Measurements from ENCODE around the gene SMYD3. TPM values are rescaled to one million over a fixed set of nuclear protein-coding genes. Genes with fewer than 3 reads are reported as not detected.

Gene SMYD3
- total RNA-seq, 1 experiment from 2014 or later: 25.5 TPM

GRCh38 chr1:246297279-246298265, 209.5 kb downstream of the SMYD3 start:
- Histone ChIP-seq H3K14ac (ENCODE audit: insufficient read depth, low read length) (no peak overlapping the region), H2BK5ac (ENCODE audit: insufficient read length, low read length) (no peak overlapping the region), H3K18ac (ENCODE audit: insufficient read length, low read depth, low read length) (no peak overlapping the region), H4K5ac (ENCODE audit: insufficient read length, low read depth, low read length) (no peak overlapping the region), H3K56ac (ENCODE audit: insufficient read length, low read depth, low read length) (no peak overlapping the region), H3K4me2 (ENCODE audit: insufficient read depth, insufficient read length, low read length) (no peak overlapping the region), H3K79me2 (ENCODE audit: insufficient read depth, low read length) (no peaks in the 10 kb centered on the region), H3K27ac (ENCODE audit: insufficient read length, low read depth, low read length) (no peak overlapping the region), H3K23ac (ENCODE audit: insufficient read length, low read depth, low read length) (no peak overlapping the region), H3K4ac (ENCODE audit: low read depth, low read length) (no peak overlapping the region), H3K27me3 (ENCODE audit: insufficient read depth, low read length) (no peaks in the 10 kb centered on the region), H3T11ph (ENCODE audit: low read length) (no peak overlapping the region), H3K23me2 (ENCODE audit: insufficient read length, low read depth, low read length, poor library complexity, severe bottlenecking) (no peaks in the 10 kb centered on the region), H4K20me1 (ENCODE audit: control insufficient read depth, insufficient read depth, insufficient read length) (no peaks in the 10 kb centered on the region), H3K4me1 (ENCODE audit: insufficient read depth, low read length) (peaks cover 2% of the 10 kb centered on the region), H3K79me1 (ENCODE audit: insufficient read depth, low read depth, low read length, poor library complexity, severe bottlenecking) (no peaks in the 10 kb centered on the region), H2AK5ac (ENCODE audit: insufficient read length, low read length) (no peak overlapping the region), H2BK120ac (ENCODE audit: low read depth, low read length, poor library complexity, severe bottlenecking) (no peak overlapping the region), H3K9me3 (ENCODE audit: control insufficient read depth, low read depth, low read length) (no peaks in the 10 kb centered on the region), H2BK12ac (ENCODE audit: insufficient read length, low read depth, low read length) (no peak overlapping the region), H2BK15ac (ENCODE audit: low read depth, low read length) (no peak overlapping the region), H4K91ac (ENCODE audit: insufficient read length, low read depth, low read length) (no peak overlapping the region), H2BK20ac (ENCODE audit: low read depth, low read length, poor library complexity, severe bottlenecking) (no peak overlapping the region), H3K9ac (ENCODE audit: extremely low read depth, insufficient read length, low read length) (no peak overlapping the region), H4K8ac (replicated peaks; ENCODE audit: insufficient read length, low read depth, low read length) (no peak overlapping the region), H2AFZ (ENCODE audit: low read length) (no peak overlapping the region)
- H3K36me3 Mint-ChIP-seq (ENCODE audit: insufficient read depth in 1 of 3, low read depth in 3 of 3): no peaks in the 10 kb centered on the region
- no peak overlapping the region for H3K4me3 Mint-ChIP-seq
- no CpG with 5 or more reads among the region's 5 CpGs for WGBS (ENCODE audit: extremely low coverage, insufficient read length, low lambda C conversion rate)
- no peaks in the 10 kb centered on the region for H3K27me3 Mint-ChIP-seq (ENCODE audit: low read depth)
- no peak for TF ChIP-seq CTCF (conservative IDR thresholded peaks at IDR 0.05)
- no peaks in the 10 kb centered on the region for H3K9me3 Mint-ChIP-seq
- no peak overlapping the region; a peak in 1 of 7 replicates for H3K27ac Mint-ChIP-seq
- DNase-seq: no peak
- H3K4me1 Mint-ChIP-seq: peaks cover 17 to 18% of the 10 kb centered on the region in 2 experiments

Measured in H9 (cell line).